Ramos (cell line): ENCODE results near the gene ATF6B.
"Not testable (repeated sequence)": the region's sequence is repeated elsewhere in the genome, so short reads cannot be mapped to it uniquely, and the experiment has no call there.

ENCODE experiments used
- in situ Hi-C: fragments of 300-500 bp; cut with MboI; formaldehyde crosslinking; loops from one replicate; pipeline ENCODE4 v1.14.3; 2022; ENCODE audit warnings: low sequenced_read_pairs; ENCODE audit not compliant: unreplicated experiment

The ATF6B gene

DNA sequence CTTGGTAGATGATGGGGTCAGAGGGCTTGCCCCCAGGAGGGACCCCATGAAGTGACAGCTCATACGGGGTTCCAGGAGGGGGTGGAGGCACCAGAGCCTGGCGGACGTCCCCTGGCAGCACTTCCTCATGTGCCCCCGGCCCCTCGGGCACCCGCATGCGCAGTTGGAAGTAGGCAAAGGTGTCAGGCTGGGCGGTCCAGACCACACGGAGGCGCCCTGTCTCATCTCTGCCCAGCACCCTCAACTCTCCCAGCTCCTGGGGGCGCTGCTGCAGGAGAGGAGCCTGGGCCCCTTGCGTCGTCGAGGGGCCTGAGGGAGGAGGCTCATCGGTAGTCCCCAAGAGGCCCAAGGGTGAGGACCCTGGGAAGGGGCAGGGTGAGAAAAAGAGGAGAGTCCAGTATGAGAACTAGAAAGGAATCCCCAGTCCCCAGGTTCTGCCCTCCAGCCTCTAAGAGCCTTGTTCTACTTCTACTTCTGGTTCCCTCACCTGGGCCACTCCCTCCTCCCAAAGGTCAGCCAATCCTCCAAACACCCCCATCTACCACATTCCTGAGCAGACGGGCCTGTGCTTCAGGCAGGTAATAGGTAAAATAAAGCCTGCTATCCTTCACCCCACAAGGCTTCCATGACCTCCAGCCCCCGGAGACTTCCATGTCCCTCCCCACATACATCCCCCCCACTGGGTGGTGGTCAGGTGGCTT, 42.1 kb downstream of the ATF6B start:
- in situ Hi-C loops = no loop called here

DNA sequence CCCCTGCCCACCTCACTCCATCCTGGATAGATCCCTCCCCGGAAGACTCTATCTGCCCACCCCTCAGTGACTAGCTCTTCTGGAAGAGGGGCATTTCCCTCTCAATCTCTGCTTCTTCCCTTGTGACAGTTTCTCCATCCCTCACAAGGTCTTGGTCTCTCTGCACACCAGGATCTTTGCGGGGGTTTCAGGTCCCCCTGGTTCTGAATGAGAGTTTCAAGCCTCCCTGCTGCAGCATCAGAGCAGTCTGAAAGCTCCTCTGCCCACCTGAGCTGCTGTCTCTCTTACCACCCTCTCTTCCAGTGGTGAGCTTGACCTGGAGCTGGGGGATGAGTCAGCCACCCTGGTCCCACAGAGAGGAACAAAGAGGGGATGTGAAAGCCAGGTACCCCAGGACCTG, 43.3 kb downstream of the ATF6B start:
- in situ Hi-C loops = no loop called here

DNA sequence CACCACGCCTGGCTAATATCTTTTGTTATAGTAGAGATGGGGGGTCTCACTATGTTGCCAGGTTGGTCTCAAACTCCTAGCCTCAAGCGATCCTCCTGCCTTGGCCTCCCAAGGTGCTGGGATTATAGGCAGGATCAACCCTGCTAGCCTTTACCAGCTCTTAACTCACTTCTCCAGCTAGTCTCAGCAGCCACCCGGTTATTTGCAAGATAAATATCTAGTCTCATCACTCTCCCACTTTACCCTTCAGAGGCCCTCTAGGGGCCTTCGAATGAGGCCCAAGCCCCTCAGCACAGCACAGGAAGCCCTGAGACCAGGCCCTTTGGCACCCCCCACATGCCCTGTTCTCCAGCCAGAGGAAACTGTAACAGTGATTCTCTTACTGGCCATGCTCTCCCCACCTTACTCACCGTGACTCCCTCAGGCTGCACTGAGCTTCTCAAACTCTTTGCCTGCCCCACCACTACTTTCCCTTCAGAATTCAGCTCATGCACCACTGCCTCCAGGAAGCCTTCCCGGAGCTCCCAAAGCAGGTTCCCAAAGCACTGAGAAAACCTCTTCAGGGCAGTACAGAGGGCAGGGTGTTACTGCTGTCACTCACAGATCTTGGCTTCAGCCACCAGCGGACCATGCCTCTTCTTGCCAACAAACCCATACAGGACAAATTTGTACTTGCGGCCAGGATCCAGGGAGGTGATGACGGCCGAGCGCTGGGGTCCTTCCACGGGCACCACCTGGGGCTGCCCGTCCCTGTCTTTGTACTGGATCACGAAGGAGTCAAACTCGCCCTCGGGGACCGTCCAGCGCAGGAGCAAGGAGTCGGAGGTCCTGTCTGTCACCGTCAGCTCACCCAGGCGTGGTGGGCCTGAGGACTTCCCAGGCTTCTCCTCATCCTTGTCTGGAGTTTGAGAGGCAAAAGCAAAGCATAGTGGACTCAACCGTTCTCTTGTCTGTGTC, 44.0 kb downstream of the ATF6B start:
- in situ Hi-C loops = no loop called here

DNA sequence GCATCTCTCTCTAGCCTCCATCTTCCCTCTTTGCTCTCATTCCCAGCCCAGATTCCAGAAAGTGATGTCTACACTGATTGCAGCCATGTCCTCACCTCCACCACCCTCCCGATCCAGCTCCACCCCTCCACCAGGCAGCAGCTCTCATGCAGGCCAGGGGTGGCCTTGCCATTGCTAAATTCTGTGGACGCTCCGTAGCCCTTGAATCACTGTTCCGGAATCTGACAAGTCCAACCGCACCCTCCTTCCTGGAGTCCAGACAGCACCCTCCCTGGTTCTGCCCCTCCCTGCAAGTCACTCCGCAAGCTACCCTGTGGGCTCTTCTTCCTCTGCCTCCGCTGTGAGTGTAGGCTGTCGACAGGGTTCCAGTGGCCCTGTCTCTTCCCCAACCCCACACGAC, 45.1 kb downstream of the ATF6B start:
- in situ Hi-C loops = no loop called here

DNA sequence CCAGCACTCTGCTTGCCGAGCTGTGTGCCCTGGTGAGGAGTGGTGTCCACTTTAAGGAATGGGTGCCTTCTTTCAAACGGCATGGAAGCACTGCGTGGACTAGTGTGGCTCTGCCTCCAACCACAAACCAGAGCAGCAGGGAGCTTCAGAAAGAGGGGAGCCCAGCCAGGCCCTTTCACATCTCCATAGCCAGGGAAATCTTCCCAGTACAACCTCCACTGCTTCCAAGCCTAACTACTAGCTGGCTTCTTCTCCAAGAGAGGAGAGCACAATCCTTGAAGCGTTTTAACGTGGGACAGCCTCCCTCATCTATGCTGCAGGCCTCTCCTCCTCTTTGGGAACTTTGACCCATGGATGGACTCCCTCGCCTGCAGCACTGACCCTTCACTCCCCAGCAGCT, 45.6 kb downstream of the ATF6B start:
- in situ Hi-C loops = no loop called here

DNA sequence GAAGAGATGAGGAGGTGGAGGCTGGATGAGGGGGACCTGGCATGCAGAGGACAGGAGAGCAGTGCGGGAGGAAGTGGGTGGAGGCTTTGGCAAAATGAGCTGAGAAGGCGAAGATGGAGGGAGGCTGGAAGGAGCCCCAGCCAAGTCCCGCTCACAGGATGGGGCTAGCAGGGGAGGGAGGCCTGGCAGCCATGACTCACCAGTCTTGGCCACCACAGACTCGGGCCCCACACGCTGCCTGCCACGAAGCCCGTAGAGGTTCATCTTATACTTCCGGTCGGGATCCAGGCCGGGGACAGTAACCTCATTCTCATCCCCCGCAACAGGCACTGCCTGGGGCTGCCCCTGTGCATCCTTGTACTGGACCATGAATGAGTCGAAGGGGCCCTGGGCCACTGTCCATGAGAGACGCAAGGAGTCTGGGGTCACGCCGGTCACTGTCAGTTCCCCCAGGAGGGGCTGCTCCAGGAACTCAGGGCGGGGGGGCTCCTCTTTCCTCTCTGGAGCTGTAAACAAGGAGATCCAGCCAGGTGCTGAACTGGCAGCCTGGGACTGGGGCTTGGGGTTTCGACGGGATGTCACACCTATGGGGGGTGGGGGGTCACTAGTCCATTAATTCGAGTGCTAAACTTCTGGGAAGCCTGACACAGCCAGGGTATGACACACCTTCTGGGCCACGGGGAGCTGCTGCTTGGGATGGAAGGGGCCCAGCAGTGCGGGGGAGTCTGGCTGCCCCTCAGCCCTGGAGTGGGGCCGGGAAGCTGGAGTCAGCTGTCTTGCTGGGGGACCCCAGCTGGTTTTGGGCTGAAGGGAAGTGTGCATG, 46.7 kb downstream of the ATF6B start:
- in situ Hi-C loops = no loop called here

DNA sequence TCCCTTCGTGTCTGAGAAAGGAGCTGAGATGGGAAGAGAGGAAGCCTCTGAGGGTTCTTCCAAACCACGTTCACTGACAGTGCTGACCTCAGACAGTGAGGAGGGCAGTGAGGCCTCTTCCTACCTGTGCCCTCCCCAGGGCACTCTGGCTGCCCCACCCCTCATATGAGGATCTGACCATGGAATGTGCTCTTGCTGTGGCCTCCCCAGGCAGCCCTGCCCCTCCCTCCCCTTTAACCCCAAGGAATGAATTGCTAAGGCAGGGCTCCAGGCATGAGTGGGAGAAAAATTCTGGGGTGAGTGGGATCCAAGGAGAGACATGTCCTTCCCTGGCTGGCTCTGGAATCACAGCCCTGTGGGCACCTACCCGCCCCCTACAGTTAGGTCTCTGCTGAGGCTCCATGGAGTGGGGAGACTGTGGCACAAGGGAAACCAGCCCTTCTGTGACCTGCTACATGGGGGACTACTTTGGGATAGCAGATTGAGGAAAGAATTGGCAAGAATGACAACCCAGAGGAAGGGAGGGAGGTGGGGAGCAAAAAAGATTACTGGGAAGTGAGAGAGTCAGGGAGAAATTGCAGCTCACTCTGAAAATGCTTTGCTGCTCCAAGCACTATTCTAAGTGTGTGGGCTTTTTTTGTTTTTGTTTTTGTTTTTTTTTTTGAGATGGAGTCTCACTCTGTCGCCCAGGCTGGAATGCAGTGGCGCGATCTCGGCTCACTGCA, 48.3 kb downstream of the ATF6B start:
- in situ Hi-C loops = no loop called here

DNA sequence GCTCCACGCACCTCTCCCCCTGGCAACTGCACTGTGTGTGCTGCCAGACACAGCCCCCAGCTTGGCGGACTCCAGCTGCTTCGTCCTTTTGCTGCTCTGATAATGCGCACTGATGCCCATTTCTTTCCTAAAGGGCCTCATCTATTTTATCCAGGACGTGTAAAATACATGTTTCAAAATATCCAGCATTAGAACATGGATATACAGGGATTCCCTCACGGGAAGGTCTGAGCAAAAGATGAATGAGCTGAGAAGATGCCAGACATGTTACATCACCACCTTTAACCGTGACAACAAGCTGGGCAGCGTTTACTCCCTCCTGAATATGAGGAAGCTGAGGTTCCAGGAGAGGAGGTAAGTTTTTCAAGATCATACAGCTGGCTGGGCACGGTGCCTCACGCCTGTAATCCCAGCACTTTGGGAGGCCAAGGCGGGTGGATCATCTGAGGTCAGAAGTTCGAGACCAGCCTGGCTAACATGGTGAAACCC, 51.7 kb downstream of the ATF6B start:
- in situ Hi-C loops = no loop called here

DNA sequence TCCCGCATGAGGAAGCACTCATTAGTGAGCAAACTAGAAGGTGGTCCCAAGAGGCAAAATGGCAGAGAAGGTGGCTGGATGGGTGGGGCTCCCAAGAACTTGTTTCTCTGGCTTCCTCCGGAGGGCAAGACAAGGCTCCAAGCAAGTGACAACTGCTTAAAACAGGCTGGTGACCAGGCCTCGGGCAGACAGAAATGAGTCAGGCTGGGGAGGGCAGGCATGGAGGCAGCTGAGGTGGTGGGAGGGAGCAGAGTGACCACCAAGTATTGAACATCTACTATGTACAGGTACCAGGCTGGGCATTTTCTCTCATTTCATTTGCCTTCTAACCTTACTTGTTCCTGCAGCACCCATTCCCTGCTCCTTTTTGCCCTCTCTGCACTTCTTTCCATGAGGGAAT, 52.3 kb downstream of the ATF6B start:
- in situ Hi-C loops = no loop called here

DNA sequence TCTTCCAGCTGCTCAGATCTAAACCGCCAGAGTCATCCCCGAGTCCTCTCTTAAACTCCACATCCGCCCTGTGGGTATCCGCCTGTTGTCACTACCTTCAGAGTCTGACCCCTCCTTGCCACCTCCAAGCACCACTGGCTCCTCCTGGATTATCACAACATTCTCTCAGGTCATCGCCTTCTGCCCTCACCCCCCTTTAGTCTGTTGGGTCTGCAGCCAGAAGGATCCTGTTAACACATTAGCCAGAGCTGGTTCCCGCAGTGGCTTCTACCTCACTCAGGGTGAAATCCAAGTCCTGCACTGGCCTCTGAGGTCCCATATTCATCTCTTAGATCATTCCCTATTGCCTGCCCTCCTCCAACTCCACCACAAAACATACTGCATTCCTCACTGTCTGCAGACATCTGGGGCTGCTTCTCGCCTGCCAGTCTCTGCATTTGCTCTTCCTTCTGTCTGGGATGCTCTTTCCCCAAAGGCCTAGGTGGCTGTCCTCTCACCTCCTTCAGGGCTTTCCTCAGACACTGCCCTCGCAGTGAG, 53.0 kb downstream of the ATF6B start:
- in situ Hi-C loops = no loop called here

DNA sequence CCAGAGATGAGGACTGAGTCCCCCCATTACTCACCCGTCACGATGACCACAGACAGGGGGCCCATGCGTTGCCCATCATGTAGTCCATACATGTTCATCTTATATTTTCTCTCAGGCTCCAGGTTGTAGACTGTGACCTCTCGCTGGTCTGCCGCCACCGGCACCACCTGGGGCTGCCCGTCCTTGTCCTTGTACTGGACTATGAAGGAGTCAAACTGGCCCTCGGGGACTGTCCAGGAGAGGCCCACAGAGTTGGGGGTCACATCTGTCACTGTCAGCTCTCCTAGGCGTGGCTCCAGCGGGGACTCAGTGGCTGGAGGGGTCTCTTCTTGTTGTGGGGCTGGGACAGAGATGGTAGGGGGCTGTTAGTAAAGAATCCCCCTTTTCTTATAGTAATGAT, 54.4 kb downstream of the ATF6B start:
- in situ Hi-C loops = no loop called here

DNA sequence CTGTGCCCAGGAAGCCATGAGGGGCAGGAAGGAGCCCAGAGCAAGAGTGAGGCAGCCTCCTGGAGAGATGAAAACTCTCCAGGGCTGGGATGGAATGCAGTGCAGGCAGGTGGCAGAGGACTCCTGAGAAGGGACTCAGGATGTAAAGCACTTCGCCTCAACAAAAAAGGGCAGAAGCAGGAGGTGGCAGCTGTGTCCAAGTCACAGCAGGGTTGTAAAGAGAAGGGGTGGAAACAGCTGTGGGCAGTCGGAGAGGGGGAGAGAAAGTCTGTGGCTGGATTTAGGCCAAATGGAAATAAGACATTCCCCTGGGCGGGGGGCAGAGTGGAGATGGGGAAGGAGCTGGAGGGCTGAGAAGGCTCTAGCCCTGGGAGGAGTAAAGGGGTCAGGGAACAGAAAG, 54.9 kb downstream of the ATF6B start:
- in situ Hi-C loops = no loop called here

DNA sequence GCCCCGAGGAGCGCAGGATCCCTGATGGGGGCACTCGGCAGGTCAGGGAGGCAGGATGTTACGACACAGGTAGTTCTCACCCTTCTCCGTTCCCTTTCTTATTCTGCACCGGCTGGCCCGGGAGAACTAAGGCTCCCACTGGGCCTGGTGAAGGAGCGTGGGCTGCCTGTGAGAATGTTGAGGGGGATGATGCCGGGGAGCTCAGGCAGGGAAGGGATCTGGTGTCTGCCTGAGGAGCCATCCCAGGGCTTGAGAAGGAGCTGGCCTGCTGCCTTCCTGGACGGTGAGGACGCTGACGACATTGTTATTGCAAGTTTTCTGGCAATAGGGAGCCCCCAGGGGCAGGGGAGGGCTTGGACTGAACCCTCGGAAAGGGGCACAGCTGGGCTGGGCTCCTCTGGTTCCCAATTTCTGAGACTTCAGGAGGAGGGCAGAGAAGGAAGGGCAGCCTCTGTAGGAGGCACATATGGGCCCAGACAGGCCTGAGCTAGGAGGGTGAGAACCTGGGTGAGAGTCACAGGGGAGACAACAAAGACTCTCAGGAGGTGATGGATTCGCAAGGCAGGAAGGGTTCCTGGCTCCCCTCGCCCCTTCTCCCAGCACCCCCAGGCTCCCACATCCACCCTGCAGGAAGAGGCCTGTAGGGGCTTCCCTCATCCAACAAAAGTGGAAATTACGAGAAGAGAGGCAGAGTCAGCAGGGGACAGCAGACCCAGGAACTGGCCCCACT, 57.1 kb downstream of the ATF6B start:
- in situ Hi-C loops = no loop called here

DNA sequence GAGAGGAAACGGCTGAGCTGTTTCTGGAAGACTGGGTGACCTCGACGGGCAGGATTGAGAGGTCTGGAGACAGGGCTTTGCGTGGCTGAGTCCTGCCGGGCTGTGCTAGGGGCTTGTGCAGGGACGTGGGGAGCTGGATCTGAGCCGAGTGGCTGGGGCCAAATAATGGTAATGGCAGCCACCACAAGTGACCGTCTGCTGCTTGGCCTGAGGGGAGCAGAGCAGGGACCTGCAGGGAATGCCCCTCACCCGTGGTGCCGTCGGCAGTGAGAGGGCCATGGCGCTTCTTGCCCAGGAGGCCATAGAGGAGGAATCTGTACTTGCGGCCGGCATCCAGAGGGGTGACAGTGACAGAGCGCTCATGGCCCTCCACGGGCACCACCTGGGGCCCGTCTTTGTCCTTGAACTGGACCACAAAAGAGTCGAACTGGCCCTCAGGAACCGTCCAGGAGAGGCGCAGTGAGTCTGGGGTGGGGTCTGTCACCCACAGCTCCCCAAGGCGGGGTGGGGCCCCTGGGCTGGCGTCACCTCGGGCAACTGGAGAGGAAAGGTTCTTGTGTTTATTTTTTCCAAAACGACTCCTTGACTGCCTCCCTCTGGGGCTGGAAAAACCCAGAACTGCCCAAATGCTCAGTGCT, 58.0 kb downstream of the ATF6B start:
- in situ Hi-C loops = no loop called here

DNA sequence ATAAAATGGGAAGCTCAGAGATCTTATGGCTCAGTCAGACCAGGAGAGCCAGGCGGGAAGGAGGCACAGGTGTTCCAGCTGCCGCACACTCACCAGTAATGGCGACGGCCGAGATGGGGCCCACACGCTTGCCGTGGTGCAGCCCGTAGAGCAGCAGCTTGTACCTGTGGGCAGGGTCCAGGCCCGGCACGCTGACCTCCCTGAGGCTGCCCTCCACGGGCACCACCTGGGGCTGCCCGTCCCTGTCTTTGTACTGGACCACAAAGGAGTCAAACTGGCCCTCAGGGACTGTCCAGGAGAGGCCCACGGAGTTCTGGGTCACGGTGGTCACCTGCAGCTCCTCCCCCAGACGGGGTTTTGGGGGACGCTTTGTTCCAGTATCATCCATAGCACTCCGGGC, 58.6 kb downstream of the ATF6B start:
- in situ Hi-C loops = no loop called here

DNA sequence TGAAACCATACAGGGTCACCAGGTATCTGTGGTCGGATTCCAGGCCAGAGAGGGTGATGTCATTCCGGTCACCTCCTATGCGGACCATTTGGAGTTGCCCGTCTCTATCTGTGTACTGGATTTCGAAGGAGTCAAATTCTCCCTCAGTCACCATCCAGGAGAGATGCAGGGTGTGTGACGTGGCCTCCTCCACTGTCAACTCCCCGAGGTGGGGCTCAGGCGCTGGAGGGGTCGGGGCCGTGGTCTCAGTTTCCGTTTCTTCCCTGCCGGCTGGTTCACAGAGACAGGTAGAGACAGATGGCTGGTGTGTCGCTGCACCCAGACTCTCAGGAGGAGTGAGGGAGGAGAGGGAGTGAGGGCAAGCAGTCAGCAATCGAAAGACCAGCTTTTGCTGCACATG, 59.2 kb downstream of the ATF6B start:
- in situ Hi-C loops = no loop called here

DNA sequence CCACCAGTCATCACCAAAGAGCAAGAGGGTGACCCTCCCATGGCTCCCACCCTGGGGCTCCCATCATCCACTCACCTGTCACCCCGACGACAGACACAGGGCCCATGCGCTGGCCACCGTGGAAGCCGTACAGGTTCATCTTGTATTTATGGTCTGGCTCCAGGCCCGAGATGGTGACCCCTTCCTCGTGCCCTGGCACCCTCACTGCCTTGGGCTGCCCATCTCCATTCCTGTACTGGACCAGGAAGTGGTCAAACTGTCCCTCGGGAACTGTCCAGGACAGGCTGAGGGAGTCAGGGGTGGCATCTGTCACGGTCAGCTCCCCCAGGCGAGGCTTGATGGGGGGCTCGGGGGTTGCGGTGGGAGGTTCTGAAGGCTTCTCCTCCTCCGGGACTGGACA, 59.7 kb downstream of the ATF6B start:
- in situ Hi-C loops = not testable (repeated sequence)

DNA sequence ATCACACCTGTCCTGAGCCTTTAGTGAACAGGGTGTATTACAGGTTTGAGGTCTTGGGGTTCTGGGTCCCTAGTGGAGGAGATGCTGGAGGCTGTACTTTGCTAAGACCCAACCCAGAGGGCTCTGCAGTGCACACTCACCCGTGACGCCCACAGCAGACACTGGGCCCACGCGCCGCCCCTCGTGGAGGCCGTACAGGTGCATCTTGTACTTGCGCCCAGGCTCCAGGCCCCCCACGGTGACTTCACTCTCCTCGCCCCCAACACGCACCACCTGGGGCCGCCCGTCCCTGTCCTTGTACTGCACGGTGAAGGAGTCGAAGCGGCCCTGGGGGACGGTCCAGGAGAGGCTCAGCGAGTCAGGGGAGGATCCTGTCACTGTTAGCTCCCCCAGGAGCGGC, 60.5 kb downstream of the ATF6B start:
- in situ Hi-C loops = not testable (repeated sequence)
